GM23338 (cell line): ENCODE data around the gene IRS1.

Source experiments
- CREB1 ChIP-seq: fragments of 250-450 bp; sonication (Bioruptor Pico); IDR thresholded peaks from 2 replicates; pipeline ENCODE4 v1.5.0; 2020; ENCODE audit warnings: low read depth, mild to moderate bottlenecking, moderate library complexity
- CTCF ChIP-seq, 2 experiments: fragments of 200-600 bp in 1 of 2; sonication (generic) in 1 of 2; conservative IDR thresholded peaks; 2 replicates each; pipeline versions ENCODE4 v1.5.1 to v1.6.1; 2016 to 2017; ENCODE audit warnings: antibody characterized with exemption in 2 of 2, low read depth in 2 of 2, mild to moderate bottlenecking in 2 of 2, moderate library complexity in 1 of 2
- ETS1 ChIP-seq: IDR thresholded peaks from 2 replicates; pipeline ENCODE4 v1.6.1; 2016; ENCODE audit warnings: antibody characterized with exemption
- EZH2 ChIP-seq: fragments of 200-600 bp; sonication (generic); IDR thresholded peaks from one replicate; pipeline ENCODE4 v1.8.0; 2017; ENCODE audit warnings: antibody characterized with exemption, mild to moderate bottlenecking, low read depth; ENCODE audit not compliant: unreplicated experiment
- EZH2phosphoT487 ChIP-seq: fragments of 200-600 bp; sonication (generic); IDR thresholded peaks from one replicate; pipeline ENCODE4 v1.8.1; 2018; ENCODE audit warnings: antibody characterized with exemption; ENCODE audit not compliant: unreplicated experiment
- JUNB ChIP-seq: IDR thresholded peaks from one replicate; pipeline ENCODE4 v1.6.1; 2016; ENCODE audit warnings: antibody characterized with exemption; ENCODE audit not compliant: unreplicated experiment
- POLR2AphosphoS5 ChIP-seq: IDR thresholded peaks from 2 replicates; pipeline ENCODE4 v1.6.1; 2016; ENCODE audit warnings: antibody characterized with exemption, low read depth
- REST ChIP-seq: IDR thresholded peaks from one replicate; pipeline ENCODE4 v1.6.1; 2018; ENCODE audit warnings: antibody characterized with exemption; ENCODE audit not compliant: unreplicated experiment
- STAT1 ChIP-seq: IDR thresholded peaks from one replicate; pipeline ENCODE4 v1.6.1; 2016; ENCODE audit warnings: antibody characterized with exemption; ENCODE audit not compliant: unreplicated experiment
- ZNF114 ChIP-seq: fragments of 250-450 bp; sonication (Bioruptor Pico); IDR thresholded peaks from 2 replicates; pipeline ENCODE4 v1.5.0; 2020; ENCODE audit warnings: mild to moderate bottlenecking, moderate library complexity
- ZNF331 ChIP-seq: fragments of 250-450 bp; sonication (Bioruptor Pico); IDR thresholded peaks from 2 replicates; pipeline ENCODE4 v1.5.0; 2020; ENCODE audit warnings: low read depth, mild to moderate bottlenecking, moderate library complexity
- ZNF462 ChIP-seq: fragments of 250-450 bp; sonication (Bioruptor Pico); IDR thresholded peaks from 2 replicates; pipeline ENCODE4 v1.5.0; 2020; ENCODE audit warnings: mild to moderate bottlenecking, moderate library complexity

GRCh38 chr2:226702376-226702775, 97.2 kb downstream of the IRS1 start:
- TF ChIP-seq POLR2AphosphoS5 (no peak), EZH2phosphoT487 (no peak), CTCF (conservative IDR thresholded peaks at IDR 0.05; ENCODE audit: low read depth in 2 of 2) (no peak), EZH2 (no peak), CREB1 (no peak), ZNF331 (CRISPR knock-in tag) (no peak), ETS1 (no peak), JUNB (no peak), STAT1 (no peak), ZNF114 (CRISPR knock-in tag) (no peak), REST (no peak), ZNF462 (CRISPR knock-in tag) (no peak)
